ENCODE measurements around the gene ZKSCAN8. TPM values are rescaled to one million over a fixed set of nuclear protein-coding genes. Genes with fewer than 3 reads are reported as not detected.

ZKSCAN8 gene
- total RNA-seq, 3 donors from 2014 or later (not counting 1 experiment from before 2014, with no cell fraction given): 38.0 to 42.5 (median 39.2) TPM

- H3K27me3 ChIP-seq (ENCODE audit: control insufficient read depth, insufficient read depth, low read length): no peaks in the 10 kb centered on the region
- intact Hi-C loops (cut with micrococcal nuclease): loop anchor here (1.0 to 5.0 kb wide), 3 partner anchors 16 to 257 kb away; partner anchors contain the start of genes ZKSCAN4, ZSCAN12 and ZSCAN16
- H3K9me3 Mint-ChIP-seq: no peaks in the 10 kb centered on the region
- DNase-seq (no peak), ATAC-seq (no peak)
- WGBS (ENCODE audit: insufficient coverage): 95% methylated on average over 5 of the region's 5 CpGs
- H3K36me3 ChIP-seq (ENCODE audit: control insufficient read depth, insufficient read depth, low read length): peaks cover 8% of the 10 kb centered on the region
- TF ChIP-seq CTCF (IDR thresholded peaks at IDR 0.05): no peak
- H3K4me3 ChIP-seq (ENCODE audit: low read length): peak overlapping the region; percentile 13
- H3K9me3 ChIP-seq (ENCODE audit: control insufficient read depth, insufficient read depth, low read length): no peaks in the 10 kb centered on the region
- no peaks in the 10 kb centered on the region for H3K27me3 Mint-ChIP-seq (ENCODE audit: low read depth in 2 of 2)
- H3K4me3 Mint-ChIP-seq: peak overlapping the region; percentile 97
- no peaks in the 10 kb centered on the region for H3K36me3 Mint-ChIP-seq
- peaks cover 16% of the 10 kb centered on the region for H3K4me1 ChIP-seq (ENCODE audit: control insufficient read depth, insufficient read depth, low read length)
- H3K27ac Mint-ChIP-seq: peak overlapping the region; percentile 84 to 94
- H3K27ac ChIP-seq (ENCODE audit: low read length): peak overlapping the region; percentile 15
- H3K4me1 Mint-ChIP-seq: peaks cover 65 to 74% of the 10 kb centered on the region in 2 donors
Observed at GRCh38 chr6:28140616-28141015, 1.1 kb upstream of the ZKSCAN8 start.

- Mint-ChIP-seq H3K27me3 (ENCODE audit: low read depth in 2 of 2) (no peaks in the 10 kb centered on the region), H3K36me3 (no peaks in the 10 kb centered on the region), H3K9me3 (no peaks in the 10 kb centered on the region), H3K4me1 (peaks cover 48 to 61% of the 10 kb centered on the region in 2 donors), H3K4me3 (peak overlapping the region; percentile 97), H3K27ac (peak overlapping the region; percentile 89 to 94)
- DNase-seq (no peak), ATAC-seq (no peak)
- Histone ChIP-seq H3K27ac (ENCODE audit: low read length) (no peak overlapping the region), H3K4me1 (ENCODE audit: control insufficient read depth, insufficient read depth, low read length) (peaks cover 16% of the 10 kb centered on the region), H3K4me3 (ENCODE audit: low read length) (peak overlapping the region; percentile 84), H3K9me3 (ENCODE audit: control insufficient read depth, insufficient read depth, low read length) (no peaks in the 10 kb centered on the region), H3K27me3 (ENCODE audit: control insufficient read depth, insufficient read depth, low read length) (no peaks in the 10 kb centered on the region), H3K36me3 (ENCODE audit: control insufficient read depth, insufficient read depth, low read length) (peaks cover 13% of the 10 kb centered on the region)
- WGBS (ENCODE audit: insufficient coverage): no CpG with 5 or more reads among the region's 4 CpGs
- TF ChIP-seq CTCF (IDR thresholded peaks at IDR 0.05): no peak
- intact Hi-C loops (cut with micrococcal nuclease): loop anchor here (5.0 kb wide), 2 partner anchors 110 to 255 kb away; partner anchors contain the start of genes ZKSCAN4 and ZSCAN12
Observed at GRCh38 chr6:28142446-28142845, 763 bp downstream of the ZKSCAN8 start.

- intact Hi-C loops (cut with micrococcal nuclease): no loop called here
- Mint-ChIP-seq H3K27me3 (ENCODE audit: low read depth in 2 of 2) (no peaks in the 10 kb centered on the region), H3K4me1 (peaks cover 41 to 53% of the 10 kb centered on the region in 2 donors), H3K4me3 (no peak overlapping the region), H3K27ac (no peak overlapping the region), H3K36me3 (peaks cover 4% of the 10 kb centered on the region), H3K9me3 (no peaks in the 10 kb centered on the region)
- DNase-seq (no peak), ATAC-seq (no peak)
- Histone ChIP-seq H3K36me3 (ENCODE audit: control insufficient read depth, insufficient read depth, low read length) (peaks cover 34% of the 10 kb centered on the region), H3K4me1 (ENCODE audit: control insufficient read depth, insufficient read depth, low read length) (peaks cover 8% of the 10 kb centered on the region), H3K27ac (ENCODE audit: low read length) (no peak overlapping the region), H3K4me3 (ENCODE audit: low read length) (no peak overlapping the region), H3K9me3 (ENCODE audit: control insufficient read depth, insufficient read depth, low read length) (no peaks in the 10 kb centered on the region), H3K27me3 (ENCODE audit: control insufficient read depth, insufficient read depth, low read length) (no peaks in the 10 kb centered on the region)
- TF ChIP-seq CTCF (IDR thresholded peaks at IDR 0.05): no peak
- WGBS (ENCODE audit: insufficient coverage): 94% methylated on average over 1 of the region's 1 CpG
Observed at GRCh38 chr6:28145231-28145630, 3.5 kb downstream of the ZKSCAN8 start.

GRCh38 chr6:28152531-28152930 lies 10.8 kb downstream of the ZKSCAN8 start:
- 96% methylated on average over 2 of the region's 2 CpGs for WGBS (ENCODE audit: insufficient coverage)
- Mint-ChIP-seq H3K36me3 (peaks cover 43% of the 10 kb centered on the region), H3K4me1 (peaks cover 4% of the 10 kb centered on the region in 2 donors), H3K27me3 (ENCODE audit: low read depth in 2 of 2) (no peaks in the 10 kb centered on the region), H3K9me3 (no peaks in the 10 kb centered on the region), H3K27ac (no peak overlapping the region), H3K4me3 (no peak overlapping the region)
- peaks cover 86% of the 10 kb centered on the region for H3K36me3 ChIP-seq (ENCODE audit: control insufficient read depth, insufficient read depth, low read length)
- no peak for TF ChIP-seq CTCF (IDR thresholded peaks at IDR 0.05)
- DNase-seq (no peak), ATAC-seq (no peak)
- H3K4me3 ChIP-seq (ENCODE audit: low read length): no peak overlapping the region
- H3K9me3 ChIP-seq (ENCODE audit: control insufficient read depth, insufficient read depth, low read length): no peaks in the 10 kb centered on the region
- H3K27ac ChIP-seq (ENCODE audit: low read length): no peak overlapping the region
- intact Hi-C loops (cut with micrococcal nuclease): no loop called here
- H3K4me1 ChIP-seq (ENCODE audit: control insufficient read depth, insufficient read depth, low read length): no peaks in the 10 kb centered on the region
- H3K27me3 ChIP-seq (ENCODE audit: control insufficient read depth, insufficient read depth, low read length): no peaks in the 10 kb centered on the region
